Inferior parietal cortex (tissue), 1 donor: ENCODE data around the gene ACADS.
"Not testable (repeated sequence)": the region's sequence is repeated elsewhere in the genome, so short reads cannot be mapped to it uniquely, and the experiment has no call there.

Experiments
- DNase-seq: peaks from one replicate; pipeline ENCODE4 v3.0.0-alpha.2; 2016; ENCODE audit errors: extremely low spot score

Gene ACADS

DNA sequence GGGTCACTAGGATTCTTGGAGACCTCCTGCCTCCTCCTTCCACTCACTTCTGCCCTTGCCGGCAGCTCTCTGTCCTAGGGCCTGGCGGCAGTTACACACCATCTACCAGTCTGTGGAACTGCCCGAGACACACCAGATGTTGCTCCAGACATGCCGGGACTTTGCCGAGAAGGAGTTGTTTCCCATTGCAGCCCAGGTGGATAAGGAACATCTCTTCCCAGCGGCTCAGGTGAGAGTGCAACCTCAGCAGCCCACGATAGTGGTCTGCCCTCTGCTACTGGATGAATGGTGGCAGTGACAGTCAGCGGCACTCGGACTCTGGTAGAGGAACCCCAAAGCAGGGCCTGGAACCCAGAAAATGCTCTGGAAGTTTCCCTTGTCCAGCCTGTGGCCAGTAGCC lies 1.3 kb downstream of the ACADS start:
- no peak for DNase-seq

DNA sequence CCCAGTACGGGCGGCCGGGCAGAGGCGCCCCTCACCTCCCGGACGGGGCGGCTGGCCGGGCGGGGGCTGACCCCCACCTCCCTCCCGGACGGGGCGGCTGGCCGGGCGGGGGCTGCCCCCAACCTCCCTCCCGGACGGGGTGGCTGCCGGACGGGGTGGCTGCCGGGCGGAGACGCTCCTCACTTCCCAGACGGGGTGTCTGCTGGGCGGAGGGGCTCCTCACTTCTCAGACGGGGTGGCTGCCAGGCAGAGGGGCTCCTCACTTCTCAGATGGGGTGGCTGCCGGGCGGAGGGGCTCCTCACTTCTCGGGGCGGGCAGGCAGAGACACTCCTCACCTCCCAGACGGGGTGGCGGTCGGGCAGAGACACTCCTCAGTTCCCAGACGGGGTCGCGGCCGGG lies 6.6 kb downstream of the ACADS start:
- not testable (repeated sequence) for DNase-seq

DNA sequence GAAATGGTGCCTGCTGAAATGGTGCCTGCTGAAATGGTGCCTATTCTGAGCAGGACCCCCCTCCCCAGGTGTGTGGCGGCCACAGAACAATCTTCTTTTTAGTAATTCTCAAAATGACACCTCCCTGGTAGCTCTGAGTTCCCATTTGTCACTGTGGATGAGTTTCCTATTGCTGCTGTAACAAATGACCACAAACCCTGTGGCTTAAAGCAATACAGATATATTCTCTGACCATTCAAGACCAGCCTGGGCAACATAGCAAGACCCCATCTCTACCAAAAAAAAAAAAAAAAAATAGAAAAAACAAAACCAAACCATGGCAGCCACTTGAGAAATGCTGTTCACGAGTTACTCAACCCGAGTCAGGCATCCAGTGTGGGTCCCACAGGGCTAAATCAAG lies 7.9 kb downstream of the ACADS start:
- DNase-seq, result no peak

DNA sequence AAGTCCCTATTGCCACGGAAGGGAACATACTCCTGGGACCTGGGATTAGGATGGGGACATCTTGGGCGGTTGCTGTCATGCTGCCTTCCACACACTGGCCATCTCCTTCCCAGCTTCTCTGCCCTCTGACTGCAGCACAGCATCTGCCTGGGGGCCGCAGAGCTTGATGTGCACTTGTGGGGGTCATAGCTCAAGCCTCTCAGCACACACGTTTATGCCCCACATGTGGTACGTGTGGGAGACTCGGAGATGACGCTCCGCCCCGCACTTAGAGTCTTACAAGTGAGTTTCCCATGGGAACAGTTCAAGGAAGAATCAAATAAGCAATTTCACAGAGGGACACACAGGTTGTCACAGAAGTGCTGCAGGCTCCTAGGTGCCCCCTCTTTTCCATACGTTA lies 8.6 kb downstream of the ACADS start:
- no peak for DNase-seq

DNA sequence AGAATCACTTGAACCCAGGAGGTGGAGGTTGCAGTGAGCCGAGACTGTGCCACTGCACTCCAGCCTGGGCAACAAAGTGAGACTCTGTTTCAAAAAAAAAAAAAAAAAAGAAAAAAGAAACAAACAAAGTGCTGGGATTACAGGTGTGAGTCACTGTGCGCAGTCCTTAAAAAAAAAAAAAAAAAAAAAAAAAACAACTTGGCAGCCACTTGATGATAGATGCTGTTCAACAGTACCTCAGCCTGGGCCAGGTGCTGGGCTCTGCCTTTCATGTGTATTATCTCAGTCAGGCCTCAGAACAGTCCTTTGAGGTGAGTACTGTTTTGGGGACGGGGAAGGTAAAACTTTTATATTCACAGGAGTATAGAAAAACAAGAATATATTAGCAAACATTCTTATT lies 9.6 kb downstream of the ACADS start:
- no peak for DNase-seq

DNA sequence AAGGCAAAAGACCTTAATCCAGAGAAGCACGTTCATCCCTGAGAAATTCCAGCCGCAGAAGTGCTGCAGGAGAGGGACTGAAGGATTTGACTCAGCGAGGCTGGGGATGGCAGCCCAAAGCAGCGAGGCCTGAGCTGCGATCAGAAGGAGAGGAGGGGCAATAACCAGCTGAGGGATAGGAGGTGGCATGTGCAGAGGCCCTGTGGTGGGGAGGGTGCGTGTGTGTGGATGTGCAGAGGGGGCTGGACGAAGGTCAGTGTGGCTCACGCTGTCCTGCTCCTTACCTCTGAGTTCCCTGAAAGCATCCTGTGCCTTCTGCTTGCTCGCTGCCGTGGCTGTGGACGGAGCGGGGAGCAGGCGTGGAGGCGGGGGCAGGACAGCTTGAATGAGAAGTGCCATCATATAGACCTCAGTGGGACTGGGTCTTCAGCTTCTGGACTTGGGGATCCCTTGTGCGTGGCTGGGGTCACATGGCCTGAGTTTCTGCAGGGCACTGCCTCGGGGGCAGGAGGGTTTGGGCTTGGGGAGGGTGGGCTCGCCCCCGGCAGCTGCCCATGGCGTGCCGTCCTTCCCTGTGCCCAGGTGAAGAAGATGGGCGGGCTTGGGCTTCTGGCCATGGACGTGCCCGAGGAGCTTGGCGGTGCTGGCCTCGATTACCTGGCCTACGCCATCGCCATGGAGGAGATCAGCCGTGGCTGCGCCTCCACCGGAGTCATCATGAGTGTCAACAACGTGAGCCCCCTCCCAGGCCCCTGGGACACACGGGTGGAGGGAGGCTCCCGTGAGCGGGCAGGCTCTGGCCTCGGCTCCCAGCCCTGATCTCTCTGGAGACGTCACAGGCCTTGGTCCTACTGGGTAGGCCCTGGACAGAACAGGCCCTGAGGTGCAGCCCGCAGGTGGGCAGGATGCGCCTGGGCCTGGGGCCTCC lies 11.0 kb downstream of the ACADS start:
- DNase-seq, result no peak

DNA sequence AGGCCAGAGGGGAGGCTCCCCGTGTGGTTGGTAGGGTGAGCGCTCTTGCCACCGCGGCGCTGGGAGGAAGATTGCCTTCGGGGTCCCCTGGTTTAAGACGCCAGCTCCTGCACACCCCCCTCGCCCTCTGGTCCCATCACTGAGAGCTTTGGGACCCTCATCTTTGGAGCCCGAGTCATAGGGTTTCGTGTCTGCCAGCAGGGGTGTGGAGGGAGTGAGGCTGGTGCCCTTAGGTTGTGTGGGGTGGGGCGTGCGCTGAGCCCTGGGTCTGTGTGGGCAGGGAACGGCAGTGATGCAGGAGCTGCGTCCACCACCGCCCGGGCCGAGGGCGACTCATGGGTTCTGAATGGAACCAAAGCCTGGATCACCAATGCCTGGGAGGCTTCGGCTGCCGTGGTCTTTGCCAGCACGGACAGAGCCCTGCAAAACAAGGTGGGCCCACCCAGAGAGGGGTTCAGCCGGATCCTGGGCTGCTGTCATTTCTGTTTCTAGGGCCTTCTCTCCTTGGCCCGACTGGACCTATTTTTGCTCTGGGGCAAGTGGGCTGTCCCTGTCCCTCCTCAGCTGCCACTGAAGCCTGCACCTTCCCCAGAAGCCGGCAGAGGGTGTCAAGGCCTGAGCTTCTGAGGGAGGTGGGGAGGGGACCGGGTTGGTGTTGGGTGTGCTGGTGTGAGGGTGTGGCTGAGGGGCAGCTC lies 12.1 kb downstream of the ACADS start:
- DNase-seq, result no peak

DNA sequence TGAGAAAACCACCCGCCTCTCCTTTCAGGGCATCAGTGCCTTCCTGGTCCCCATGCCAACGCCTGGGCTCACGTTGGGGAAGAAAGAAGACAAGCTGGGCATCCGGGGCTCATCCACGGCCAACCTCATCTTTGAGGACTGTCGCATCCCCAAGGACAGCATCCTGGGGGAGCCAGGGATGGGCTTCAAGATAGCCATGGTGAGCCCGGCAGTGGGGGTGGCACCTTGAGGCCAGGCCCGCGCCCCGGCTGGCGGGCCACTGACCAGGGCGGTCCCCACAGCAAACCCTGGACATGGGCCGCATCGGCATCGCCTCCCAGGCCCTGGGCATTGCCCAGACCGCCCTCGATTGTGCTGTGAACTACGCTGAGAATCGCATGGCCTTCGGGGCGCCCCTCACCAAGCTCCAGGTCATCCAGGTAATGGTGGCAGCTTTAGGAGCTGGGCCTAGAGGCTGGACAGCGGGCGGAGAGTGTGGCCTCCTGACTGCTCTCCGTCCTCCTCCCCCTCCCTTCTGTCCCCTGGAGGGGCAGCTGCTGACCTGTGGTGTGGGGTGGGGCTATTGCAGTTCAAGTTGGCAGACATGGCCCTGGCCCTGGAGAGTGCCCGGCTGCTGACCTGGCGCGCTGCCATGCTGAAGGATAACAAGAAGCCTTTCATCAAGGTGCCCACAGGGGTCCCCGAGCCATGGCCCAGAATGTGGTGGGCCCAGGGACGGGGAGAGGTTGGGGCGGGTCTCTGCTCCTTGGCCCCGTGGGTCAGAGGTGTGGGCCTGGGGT lies 12.8 kb downstream of the ACADS start:
- DNase-seq, result no peak

DNA sequence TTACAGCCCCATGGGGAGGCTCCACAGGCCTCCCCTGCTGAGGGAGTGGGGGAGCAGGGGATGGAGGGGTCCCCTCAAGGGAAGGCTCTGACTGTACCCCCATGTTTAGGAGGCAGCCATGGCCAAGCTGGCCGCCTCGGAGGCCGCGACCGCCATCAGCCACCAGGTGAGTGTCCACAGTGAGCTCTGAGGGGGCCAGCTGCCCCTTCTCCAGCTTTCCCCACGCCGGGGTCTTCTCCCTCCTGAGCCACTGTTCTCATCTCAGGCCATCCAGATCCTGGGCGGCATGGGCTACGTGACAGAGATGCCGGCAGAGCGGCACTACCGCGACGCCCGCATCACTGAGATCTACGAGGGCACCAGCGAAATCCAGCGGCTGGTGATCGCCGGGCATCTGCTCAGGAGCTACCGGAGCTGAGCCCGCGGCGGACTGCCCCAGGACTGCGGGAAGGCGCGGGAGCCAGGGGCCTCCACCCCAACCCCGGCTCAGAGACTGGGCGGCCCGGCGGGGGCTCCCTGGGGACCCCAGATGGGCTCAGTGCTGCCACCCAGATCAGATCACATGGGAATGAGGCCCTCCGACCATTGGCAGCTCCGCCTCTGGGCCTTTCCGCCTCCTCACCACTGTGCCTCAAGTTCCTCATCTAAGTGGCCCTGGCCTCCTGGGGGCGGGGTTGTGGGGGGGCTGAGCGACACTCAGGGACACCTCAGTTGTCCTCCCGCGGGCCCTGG lies 13.6 kb downstream of the ACADS start:
- no peak for DNase-seq

DNA sequence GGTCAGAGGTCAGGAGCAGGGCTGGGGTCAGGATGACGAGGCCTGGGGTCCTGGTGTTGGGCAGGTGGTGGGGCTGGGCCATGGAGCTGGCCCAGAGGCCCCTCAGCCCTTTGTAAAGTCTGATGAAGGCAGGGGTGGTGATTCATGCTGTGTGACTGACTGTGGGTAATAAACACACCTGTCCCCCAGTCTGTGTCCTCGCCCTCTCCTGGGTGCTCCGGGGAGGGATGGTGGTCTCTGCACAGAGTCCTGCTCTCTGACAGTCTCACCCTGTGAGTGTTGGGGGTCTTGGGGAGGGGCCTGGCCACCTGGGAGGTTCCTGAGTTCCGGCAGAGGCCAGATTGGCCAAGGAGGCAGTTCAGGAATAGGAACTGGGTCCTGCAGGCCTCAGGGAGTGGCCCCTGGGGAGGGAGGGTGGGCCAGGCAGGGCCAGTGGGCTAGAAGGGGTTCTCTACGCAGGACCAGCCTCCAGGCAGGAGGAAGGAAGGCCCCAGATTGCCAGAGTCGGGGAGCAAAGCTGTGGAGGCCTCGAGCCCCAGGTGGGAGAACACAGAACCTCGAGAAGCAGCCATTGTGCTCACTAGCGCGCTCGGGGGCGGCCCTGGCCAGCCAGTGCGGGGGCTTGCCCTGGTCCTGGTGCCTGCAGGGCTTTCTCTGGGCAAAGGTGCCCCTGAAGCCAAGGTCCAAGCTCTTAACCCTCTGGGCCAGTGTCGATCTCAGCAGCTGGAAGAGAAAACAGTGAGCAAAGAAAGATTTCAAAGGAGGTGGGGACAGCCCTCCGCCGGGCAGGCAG lies 14.4 kb downstream of the ACADS start:
- DNase-seq, result no peak

DNA sequence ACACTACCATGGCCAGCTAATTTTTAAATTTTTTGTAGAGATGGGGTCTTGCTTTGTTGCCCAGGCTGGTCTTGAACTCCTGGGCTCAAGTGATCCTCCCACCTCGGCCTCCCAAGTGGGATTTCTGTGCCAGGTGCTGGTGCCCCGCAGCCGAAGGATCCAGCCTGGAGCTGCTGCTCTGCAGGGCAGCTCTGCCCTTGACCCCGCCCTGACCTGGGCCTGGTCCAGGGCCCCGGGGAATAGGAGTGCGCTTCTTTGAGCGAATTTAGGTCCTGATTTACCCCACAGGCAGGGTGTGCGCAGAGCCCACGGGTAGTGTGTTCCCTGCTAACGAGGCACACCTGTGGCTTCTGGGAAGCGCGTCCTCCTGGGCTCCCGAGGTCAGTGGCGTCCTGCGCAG lies 15.2 kb downstream of the ACADS start:
- DNase-seq, result no peak

DNA sequence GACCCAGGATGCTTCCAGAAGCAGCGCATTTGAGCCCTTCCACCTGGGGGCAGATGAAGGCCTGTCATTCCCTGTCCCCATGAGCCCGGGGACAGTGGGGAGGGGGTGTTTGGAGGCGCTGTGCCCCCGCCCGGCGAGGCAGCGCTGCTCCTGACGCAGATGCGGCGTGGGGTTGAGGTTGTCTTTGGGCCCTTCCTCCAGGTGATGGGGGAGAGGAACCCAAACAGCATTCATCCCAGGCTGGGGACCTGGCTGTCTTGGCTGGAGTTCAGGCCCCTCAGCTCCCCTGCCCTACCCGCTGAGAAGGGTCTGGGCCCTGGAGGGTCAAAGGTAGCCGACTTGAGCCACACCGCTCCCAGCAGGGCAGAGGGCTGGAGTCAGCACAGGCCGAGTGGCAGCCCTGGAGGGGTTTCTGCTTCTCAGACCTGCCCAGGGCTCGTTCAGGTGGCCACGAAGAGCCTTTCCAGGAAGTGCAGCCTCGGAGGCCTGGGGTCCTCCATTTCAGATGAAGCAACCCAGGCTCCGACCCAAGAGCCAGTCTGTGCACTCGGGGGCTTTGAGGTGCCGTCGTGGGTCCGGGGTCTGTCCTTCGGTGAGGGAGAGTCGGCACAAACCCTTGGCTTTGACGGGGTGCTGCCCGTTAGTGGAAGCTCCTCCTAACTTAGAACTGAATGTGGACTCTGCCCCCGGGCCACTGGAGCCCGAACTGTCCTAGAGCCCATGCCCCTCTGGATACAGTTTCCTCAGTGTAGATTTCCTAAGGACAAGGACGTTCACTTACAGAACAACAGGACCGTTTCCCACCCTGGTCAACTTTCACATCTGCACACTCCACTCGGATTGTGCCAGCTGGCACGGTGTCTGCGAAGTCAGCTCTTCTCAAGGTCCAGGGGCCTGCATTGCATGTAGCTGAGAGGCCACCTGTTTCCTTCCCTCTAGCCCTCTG lies 16.1 kb downstream of the ACADS start:
- DNase-seq, result no peak

DNA sequence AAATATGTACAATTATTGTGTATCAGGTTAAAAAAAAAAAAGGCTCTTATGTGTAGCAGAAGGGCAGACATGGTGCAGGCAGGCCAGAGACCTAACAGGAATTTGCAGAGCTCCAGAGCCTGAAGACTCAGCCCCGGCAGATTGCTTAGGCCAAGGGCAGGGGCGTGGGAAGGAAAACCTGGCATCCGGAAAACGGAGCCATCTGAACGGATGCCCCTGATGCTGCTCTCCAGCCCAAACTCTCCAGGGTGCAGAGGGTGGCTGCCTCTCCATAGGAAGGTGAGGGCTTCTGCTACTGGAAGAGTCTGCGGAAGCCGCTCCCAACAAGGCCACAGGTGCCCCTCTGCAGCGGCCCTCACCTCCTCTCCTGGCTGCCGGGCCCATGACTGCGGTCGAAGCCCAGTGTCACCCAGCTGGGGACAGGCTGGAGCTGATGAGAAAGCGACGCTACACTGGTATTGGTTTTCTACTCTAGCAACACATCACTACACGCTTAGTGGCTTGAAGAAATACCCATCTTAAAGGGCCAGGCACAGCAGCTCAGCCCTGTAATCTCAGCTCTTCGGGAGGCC lies 19.4 kb downstream of the ACADS start:
- no peak for DNase-seq

DNA sequence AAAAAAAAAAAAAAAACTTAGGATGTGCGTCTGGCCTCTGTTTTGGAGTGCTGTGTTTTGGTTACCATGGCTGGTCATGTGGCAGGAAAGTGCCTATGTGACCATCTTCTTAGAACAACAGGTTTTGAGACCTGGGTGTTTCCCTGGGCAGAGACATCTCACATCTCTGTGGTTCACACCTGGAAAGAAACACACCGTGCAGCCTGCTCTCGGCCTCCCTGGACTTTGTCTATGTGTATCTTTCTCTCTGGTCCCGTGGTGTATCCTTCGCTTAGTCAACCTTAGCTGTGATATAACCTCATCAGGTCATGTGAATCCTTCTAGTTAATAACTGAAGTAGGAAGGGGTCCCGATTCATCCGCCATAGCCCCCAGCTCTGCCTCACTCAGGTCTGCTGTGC lies 22.6 kb downstream of the ACADS start:
- DNase-seq, result no peak

DNA sequence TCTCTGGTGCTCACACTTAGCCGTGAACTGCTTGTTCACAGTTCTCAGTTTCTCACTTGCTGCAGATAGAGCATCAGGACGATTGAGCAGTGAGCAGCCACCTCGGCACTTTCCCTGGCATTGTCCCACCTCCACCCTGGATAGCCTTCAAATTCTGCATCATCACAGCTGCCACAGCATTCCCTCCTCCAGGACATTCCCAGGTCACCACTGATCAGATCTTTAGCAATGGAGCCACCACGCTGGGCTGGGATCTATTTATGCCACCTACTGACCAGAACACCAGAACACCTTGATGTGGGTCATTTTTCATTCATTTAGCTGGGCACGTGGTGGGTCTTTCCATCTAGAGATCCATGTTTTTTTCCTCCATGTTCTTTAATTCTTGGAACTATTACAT lies 23.6 kb downstream of the ACADS start:
- DNase-seq, result no peak

DNA sequence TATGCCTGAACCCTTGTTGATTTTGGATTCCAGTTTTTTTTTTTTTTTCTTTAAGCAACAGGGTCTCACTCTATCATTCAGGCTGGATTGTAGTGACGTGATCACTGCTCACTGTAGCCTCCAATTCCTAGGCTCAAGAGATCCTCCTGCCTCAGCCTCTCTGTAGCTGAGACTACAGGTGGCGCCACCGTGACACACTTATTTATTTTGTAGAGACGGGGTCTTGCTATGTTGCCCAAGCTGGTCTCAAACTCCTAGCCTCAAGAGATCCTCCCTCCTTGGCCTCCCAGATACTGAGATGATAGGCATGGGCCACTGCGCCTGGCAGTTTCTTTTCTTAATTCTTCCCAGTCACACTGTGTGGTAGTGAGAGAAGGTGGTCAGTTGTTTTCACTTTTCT lies 25.2 kb downstream of the ACADS start:
- no peak for DNase-seq

DNA sequence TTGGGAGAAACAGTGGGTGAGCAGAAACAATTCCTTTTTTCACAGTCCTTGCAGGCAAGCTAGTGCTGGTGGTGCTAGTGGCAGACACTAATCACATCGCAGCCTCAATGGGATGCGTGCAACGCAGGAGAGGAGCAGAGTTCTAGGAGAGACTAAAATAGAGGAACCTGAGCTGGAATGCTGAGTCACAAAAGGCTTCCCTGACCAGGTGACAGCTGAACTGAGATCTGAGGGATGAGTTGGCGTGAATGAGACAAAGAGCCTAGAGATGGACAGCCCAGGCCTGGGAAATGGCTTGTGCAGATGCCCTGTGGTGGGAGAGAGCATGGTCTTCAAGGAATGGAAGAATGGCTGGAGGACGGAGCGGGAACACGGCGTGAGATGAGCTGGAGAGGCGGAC lies 25.8 kb downstream of the ACADS start:
- DNase-seq, result no peak

DNA sequence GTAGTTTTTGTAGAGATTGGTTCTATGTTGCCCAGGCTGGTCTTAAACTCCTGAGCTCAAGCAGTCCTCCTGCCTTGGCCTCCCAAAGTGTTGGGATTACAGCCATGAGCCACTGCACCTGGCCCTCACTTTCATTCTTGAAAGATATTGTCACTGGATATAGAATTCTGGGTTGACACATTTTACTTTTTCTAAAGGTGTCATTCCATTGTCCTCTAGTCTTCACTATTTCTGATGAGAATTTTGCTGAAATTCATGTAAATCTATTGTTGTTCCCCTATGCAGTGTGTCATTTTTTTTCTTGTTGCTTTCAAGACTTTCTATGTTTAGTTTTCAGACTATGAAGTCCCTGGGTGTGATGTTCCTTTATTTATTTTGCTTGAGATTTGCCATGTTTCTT lies 29.2 kb downstream of the ACADS start:
- no peak for DNase-seq

DNA sequence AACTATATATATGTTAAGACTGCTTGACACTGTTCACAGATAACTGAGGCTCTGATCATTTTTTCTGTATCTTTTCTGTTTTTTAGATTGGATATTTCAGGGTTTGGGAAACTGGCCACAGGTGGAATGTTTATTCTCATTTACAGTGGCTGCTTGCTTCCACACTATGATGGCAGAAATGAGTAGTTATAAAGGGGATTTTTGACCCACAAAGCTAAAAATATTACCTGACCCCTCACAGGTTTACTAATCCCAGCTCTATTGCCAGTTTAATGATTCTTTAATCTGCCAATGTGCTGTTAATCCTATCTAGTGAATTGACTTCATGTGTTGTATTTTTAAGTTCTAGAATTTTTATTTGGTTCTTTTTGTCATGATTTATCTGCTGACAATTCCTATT lies 29.6 kb downstream of the ACADS start:
- no peak for DNase-seq
